K562 (cell line): ENCODE measurements around the gene RPS19. TPM values are rescaled to one million over a fixed set of nuclear protein-coding genes. Genes with fewer than 3 reads are reported as not detected.
A peak's percentile ranks its signal among the peaks of the same experiment; 100 is the strongest.

Experiments
- ATF3 ChIP-seq, 2 experiments: fragments of 450-650 bp in 1 of 2; sonication (generic) in 1 of 2; formaldehyde crosslinking in 1 of 2; IDR thresholded peaks in 1 of 2; conservative IDR thresholded peaks in 1 of 2; 2 replicates each; pipeline versions ENCODE4 v1.6.1 to v1.8.1; 2016 to 2023; ENCODE audit warnings: mild to moderate bottlenecking in 2 of 2, moderate library complexity in 2 of 2, inconsistent platforms in 1 of 2, missing genetic modification reagents in 1 of 2
- CTCF ChIP-seq, 3 experiments: IDR thresholded peaks in 2 of 3; conservative IDR thresholded peaks in 1 of 3; 2 replicates each; pipeline ENCODE4 v1.5.1; 2011 to 2012; ENCODE audit warnings: low read length in 3 of 3, mild to moderate bottlenecking in 3 of 3, control low read depth in 2 of 3, improper control_type of control experiment in 1 of 3, inconsistent platforms in 1 of 3, low read depth in 1 of 3, mixed read lengths in 1 of 3, moderate library complexity in 1 of 3; ENCODE audit not compliant: insufficient read depth in 2 of 3
- HSF4 ChIP-seq: fragments of 250-450 bp; sonication (Bioruptor Pico); IDR thresholded peaks from 2 replicates; pipeline ENCODE4 v2.1.2; 2022; ENCODE audit warnings: mild to moderate bottlenecking, moderate library complexity, borderline replicate concordance
- RAD21 ChIP-seq, 2 experiments: fragments of 250-450 bp in 1 of 2; fragments of 450-650 bp in 1 of 2; sonication (Bioruptor Pico) in 1 of 2; formaldehyde crosslinking in 1 of 2; IDR thresholded peaks in 1 of 2; conservative IDR thresholded peaks in 1 of 2; 2 replicates each; pipeline versions ENCODE4 v1.4.0 to v1.8.0; 2020 to 2022; ENCODE audit warnings: mild to moderate bottlenecking in 2 of 2, moderate library complexity in 1 of 2
- RB1 ChIP-seq: fragments of 450-650 bp; IDR thresholded peaks from 2 replicates; pipeline ENCODE4 v1.6.1; 2017; ENCODE audit warnings: low read depth, mild to moderate bottlenecking
- SMC3 ChIP-seq: conservative IDR thresholded peaks from 2 replicates; pipeline ENCODE4 v1.6.1; 2011; ENCODE audit warnings: low read depth, low read length, improper control_type of control experiment; ENCODE audit not compliant: insufficient read depth
- SNAPC5 ChIP-seq: fragments of 250-450 bp; sonication (Bioruptor Pico); IDR thresholded peaks from 2 replicates; pipeline ENCODE4 v1.8.0; 2021; ENCODE audit warnings: moderate library complexity, mild to moderate bottlenecking, inconsistent platforms
- polyA plus RNA-seq, 8 experiments: library from polyadenylated mRNA; depleted of rRNA in 4 of 8; stranded (reverse) in 5 of 8; unstranded in 3 of 8; fragments of >200 nt; fragmentation: Nextera tagmentation in 2 of 8; fragmentation: Illumina TruSeq in 1 of 8; extraction: Ambion mirVana in 2 of 8; extraction: Trizol in 1 of 8; gene quantifications; 2 replicates each; pipeline versions ENCODE4 v1.2.1 to v1.2.3, GENCODE V29; 2011 to 2014; ENCODE audit warnings: inconsistent platforms in 1 of 8, missing spikeins in 1 of 8
- total RNA-seq, 7 experiments: library from RNA; depleted of rRNA in 6 of 7; stranded (reverse); fragments of >200 nt in 6 of 7; fragmentation: Illumina TruSeq in 2 of 7; extraction: Trizol in 2 of 7; gene quantifications; 2 replicates each; pipeline versions ENCODE4 v1.2.1 to v1.2.3, GENCODE V29; 2011 to 2021; ENCODE audit warnings: low replicate concordance in 1 of 7

The RPS19 gene
- total and polyA plus RNA-seq, 9 of the 15 experiments (the other 6 are each of a cell fraction or from before 2014, with no cell fraction given) = 1,964 to 3,408 (median 2,747) TPM

GRCh38 chr19:41821003-41821735, 38.9 kb upstream of the RPS19 start (continued):
- TF ChIP-seq SMC3 (0 out of 2 replicates have a peak, but pooled peaks have one; percentile 38), RAD21 (CRISPR knock-in tag; conservative IDR thresholded peaks at IDR 0.05 in 1 of 2, IDR thresholded peaks at IDR 0.05 in 1 of 2) (peak; percentile 59 to 76), RB1 (0 out of 2 replicates have a peak, but pooled peaks have one; percentile 10), ATF3 (IDR thresholded peaks at IDR 0.05) (peak; percentile 27; the same call in 1 of the 2 replicates), ATF3 (CRISPR knock-in tag; conservative IDR thresholded peaks at IDR 0.05) (no peak), HSF4 (CRISPR knock-in tag) (no peak), CTCF (IDR thresholded peaks at IDR 0.05 in 2 of 3, conservative IDR thresholded peaks at IDR 0.05 in 1 of 3; ENCODE audit: insufficient read depth in 2 of 3, low read depth in 1 of 3, low read length in 3 of 3) (peak; percentile 83 to 91 (median 87)), SNAPC5 (CRISPR knock-in tag) (no peak)
